Measurements from ENCODE around the gene MBP.

- TF ChIP-seq CTCF (IDR thresholded peaks at IDR 0.05; ENCODE audit: low read length) (no peak), EZH2 (IDR thresholded peaks at IDR 0.05; ENCODE audit: borderline replicate concordance, low read length) (no peak)
These were observed 33.9 kb upstream of the MBP start for GRCh38 chr18:77166523-77166922.
